ENCODE measurements around the gene ADAT3. TPM values are rescaled to one million over a fixed set of nuclear protein-coding genes. Genes with fewer than 3 reads are reported as not detected.

Gene ADAT3
- total RNA-seq, 4 donors from 2014 or later = 4.7 to 20.4 (median 11.1) TPM

DNA sequence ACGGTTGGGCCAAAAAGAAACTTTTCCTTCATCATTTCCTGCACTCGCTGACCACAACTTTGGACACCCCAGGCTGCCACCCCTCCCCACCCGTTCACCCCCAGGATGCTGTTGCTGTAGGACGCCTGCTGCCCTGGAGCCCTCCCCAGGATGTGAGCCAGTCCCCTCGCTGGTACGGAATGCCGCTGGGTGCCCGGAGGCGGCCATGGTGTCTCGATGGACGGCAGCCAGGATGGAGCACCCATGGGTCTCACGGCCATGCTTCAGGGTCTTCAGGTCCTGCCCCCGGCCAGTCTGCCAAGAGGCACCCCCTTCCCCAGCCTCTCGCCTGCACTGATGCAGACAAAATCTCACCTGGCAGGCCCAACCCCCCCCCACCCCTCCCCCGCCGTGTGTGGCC lies 20.3 kb downstream of the ADAT3 start:
- Histone ChIP-seq H3K27ac (no peak overlapping the region), H3K36me3 (peaks cover 10 to 57% (median 18%) of the 10 kb centered on the region in 3 donors), H3K4me1 (peaks cover 6 to 16% (median 7%) of the 10 kb centered on the region in 3 donors), H3K4me3 (no peak overlapping the region), H3K27me3 (no peaks in the 10 kb centered on the region), H3K9me3 (no peaks in the 10 kb centered on the region)
- no peak for DNase-seq
- intact Hi-C loops (cut with DNase I) = no loop called here
- WGBS, 2 donors = 85 to 90% methylated on average over 9 to 12 of the region's 16 CpGs
- TF ChIP-seq POLR2A (IDR thresholded peaks at IDR 0.05) = no peak
- no peak for TF ChIP-seq CTCF (IDR thresholded peaks at IDR 0.05)

DNA sequence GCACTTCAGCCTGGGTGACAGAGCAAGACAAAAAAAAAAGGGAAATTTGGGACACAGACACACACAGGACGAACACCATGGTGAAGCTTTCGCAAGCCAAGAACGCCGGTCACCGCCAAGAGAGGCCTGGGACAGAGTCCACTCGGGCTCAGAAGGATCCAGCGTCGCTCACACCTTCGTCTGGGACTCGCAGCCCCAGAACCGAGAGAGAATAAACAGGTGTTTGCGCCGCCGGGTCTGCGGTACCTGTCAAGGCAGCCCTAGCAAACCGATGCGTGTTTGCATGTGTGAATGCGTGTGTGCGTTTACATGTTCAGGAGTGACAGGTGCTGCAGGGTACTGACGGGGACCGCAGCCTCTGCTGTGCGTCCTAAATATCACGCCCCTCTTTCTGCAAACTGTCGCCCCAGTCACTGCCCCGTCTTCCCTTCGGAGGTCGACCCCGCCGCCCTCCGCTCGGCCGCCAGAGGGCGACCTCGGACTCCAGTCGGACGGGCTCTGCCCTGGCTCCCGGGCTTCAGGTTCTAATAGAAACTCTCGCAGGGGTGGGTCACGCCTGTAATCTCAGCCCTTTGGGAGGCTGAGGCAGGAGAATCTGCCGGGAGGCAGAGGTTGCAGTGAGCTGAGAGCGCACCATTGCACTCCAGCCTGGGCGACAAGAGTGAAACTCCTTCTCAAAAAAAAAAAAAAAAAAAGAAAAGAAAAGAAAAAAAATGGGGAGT lies 24.0 kb downstream of the ADAT3 start:
- DNase-seq = no peak

GRCh38 chr19:1931445-1931844 lies 26.2 kb downstream of the ADAT3 start:
- Histone ChIP-seq H3K36me3 (no peaks in the 10 kb centered on the region), H3K27me3 (no peaks in the 10 kb centered on the region), H3K4me1 (peaks cover 6 to 26% (median 7%) of the 10 kb centered on the region in 3 donors), H3K27ac (no peak overlapping the region), H3K4me3 (no peak overlapping the region), H3K9me3 (no peaks in the 10 kb centered on the region)
- 86 to 100% methylated on average over 1 of the region's 1 CpG for WGBS, 2 donors
- DNase-seq = no peak
- no peak for TF ChIP-seq POLR2A (IDR thresholded peaks at IDR 0.05)
- no peak for TF ChIP-seq CTCF (IDR thresholded peaks at IDR 0.05)
- intact Hi-C loops (cut with DNase I) = no loop called here

More for the DNA sequence above, 24.0 kb downstream of the ADAT3 start:
- H3K4me3 ChIP-seq = peak overlapping the region; percentile 0 to 56 (median 36)
- peaks cover 6 to 16% (median 7%) of the 10 kb centered on the region in 3 donors for H3K4me1 ChIP-seq
- H3K9me3 ChIP-seq = no peaks in the 10 kb centered on the region
- 29 to 43% methylated on average over 5 to 14 of the region's 42 CpGs for WGBS, 2 donors
- peaks cover 4 to 21% (median 9%) of the 10 kb centered on the region in 3 donors for H3K36me3 ChIP-seq
- H3K27ac ChIP-seq = peak overlapping the region in 1 of 4 donors; percentile 43
- TF ChIP-seq POLR2A (IDR thresholded peaks at IDR 0.05) (no peak), CTCF (IDR thresholded peaks at IDR 0.05) (peak; percentile 85 to 95 (median 90))
- no peaks in the 10 kb centered on the region for H3K27me3 ChIP-seq
- intact Hi-C loops (cut with DNase I) = no loop called here

DNA sequence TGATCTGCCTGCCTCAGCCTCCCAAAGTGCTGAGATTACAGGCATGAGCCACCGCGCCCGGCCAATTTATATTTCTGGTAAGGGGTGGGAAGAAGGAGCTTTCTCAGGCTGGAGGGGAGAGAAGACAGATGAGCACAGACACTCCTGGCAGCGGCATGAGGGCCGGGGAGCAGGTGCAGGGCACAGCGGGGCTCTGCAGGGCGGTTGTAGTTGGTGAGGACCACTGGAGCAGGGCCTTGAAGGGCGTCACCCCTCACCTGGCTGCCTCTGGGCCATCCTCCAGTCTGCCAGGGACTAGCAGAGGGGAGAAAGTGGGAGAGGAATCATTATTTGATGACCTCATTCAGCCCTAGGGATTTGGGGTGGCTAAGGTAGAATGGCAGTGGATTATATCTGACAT lies 27.2 kb downstream of the ADAT3 start:
- no peaks in the 10 kb centered on the region for H3K27me3 ChIP-seq
- TF ChIP-seq CTCF (IDR thresholded peaks at IDR 0.05) = no peak
- no peak for TF ChIP-seq POLR2A (IDR thresholded peaks at IDR 0.05)
- no peak overlapping the region for H3K4me3 ChIP-seq
- H3K27ac ChIP-seq = no peak overlapping the region
- no peaks in the 10 kb centered on the region for H3K36me3 ChIP-seq
- 70 to 80% methylated on average over 5 of the region's 8 CpGs for WGBS, 2 donors
- no peak for DNase-seq
- intact Hi-C loops (cut with DNase I) = no loop called here
- H3K4me1 ChIP-seq = peaks cover 6 to 27% (median 7%) of the 10 kb centered on the region in 3 donors
- H3K9me3 ChIP-seq = no peaks in the 10 kb centered on the region

DNA sequence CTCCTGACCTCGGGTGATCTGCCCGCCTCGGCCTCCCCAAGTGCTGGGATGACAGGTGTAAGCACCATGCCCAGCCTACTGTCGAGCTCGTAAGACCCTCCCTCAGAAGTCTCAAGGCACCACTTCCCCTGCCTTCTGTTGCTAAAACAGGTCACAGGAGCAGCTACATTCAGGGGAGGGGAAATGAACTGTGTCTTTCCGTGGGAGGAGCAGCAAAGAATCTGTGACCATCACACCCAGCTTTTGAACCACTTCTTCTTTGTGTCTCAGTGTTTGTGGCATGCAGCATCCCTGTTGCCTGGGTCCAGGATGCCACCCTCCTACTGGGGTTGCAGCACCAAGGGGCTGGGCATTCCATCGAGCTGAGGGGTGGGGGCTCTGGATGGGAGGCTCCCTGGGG lies 28.0 kb downstream of the ADAT3 start:
- peaks cover 6 to 27% (median 7%) of the 10 kb centered on the region in 3 donors for H3K4me1 ChIP-seq
- no peak for DNase-seq
- no peaks in the 10 kb centered on the region for H3K27me3 ChIP-seq
- intact Hi-C loops (cut with DNase I) = no loop called here
- H3K36me3 ChIP-seq = no peaks in the 10 kb centered on the region
- H3K4me3 ChIP-seq = no peak overlapping the region
- H3K9me3 ChIP-seq = no peaks in the 10 kb centered on the region
- H3K27ac ChIP-seq = no peak overlapping the region
- TF ChIP-seq POLR2A (IDR thresholded peaks at IDR 0.05) (no peak), CTCF (IDR thresholded peaks at IDR 0.05) (no peak)
- 63 to 77% methylated on average over 5 to 6 of the region's 7 CpGs for whole genome bisulfite sequencing, 2 donors

Data from esophagus squamous epithelium (tissue), 5 donors.